Keratinocyte (primary cell): ENCODE data around the gene SHCBP1L. TPM values are rescaled to one million over a fixed set of nuclear protein-coding genes. Genes with fewer than 3 reads are reported as not detected.
"Not testable (repeated sequence)": the region's sequence is repeated elsewhere in the genome, so short reads cannot be mapped to it uniquely, and the experiment has no call there.

Source experiments
- DNase-seq: peaks from one replicate; pipeline ENCODE4 v3.0.0-alpha.2; 2011; ENCODE audit warnings: low read depth, missing footprints, low spot score
- FAIRE-seq: peaks from 2 replicates; lab custom pipeline; 2011; peaks lifted over from hg19 to GRCh38; lab: Jason Lieb, UNC
- H2AFZ ChIP-seq: 2 replicates; pipeline ENCODE4 v1.6.0; 2012; ENCODE audit warnings: low read length, control low read depth, inconsistent platforms; ENCODE audit not compliant: control insufficient read depth
- H3K27ac ChIP-seq: 2 replicates; pipeline ENCODE4 v1.5.1; 2011; ENCODE audit warnings: low read length; ENCODE audit not compliant: control insufficient read depth, insufficient read depth
- H3K27me3 ChIP-seq: 3 replicates; pipeline ENCODE4 v1.6.0; 2011; ENCODE audit warnings: low read length; ENCODE audit not compliant: control insufficient read depth, insufficient read depth; ENCODE audit errors: extremely low read depth
- H3K36me3 ChIP-seq, 2 experiments: 2 replicates in 1 of 2; 3 replicates in 1 of 2; pipeline ENCODE4 v1.5.1; 2011; ENCODE audit warnings: low read length in 2 of 2, mild to moderate bottlenecking in 1 of 2; ENCODE audit not compliant: control insufficient read depth in 2 of 2, insufficient read depth in 2 of 2; ENCODE audit errors: extremely low read depth in 1 of 2
- H3K4me1 ChIP-seq: 3 replicates; pipeline ENCODE4 v1.5.1; 2011; ENCODE audit warnings: low read length; ENCODE audit not compliant: control insufficient read depth, insufficient read depth; ENCODE audit errors: extremely low read depth
- H3K4me2 ChIP-seq: 3 replicates; pipeline ENCODE4 v1.6.0; 2011; ENCODE audit warnings: low read depth, low read length; ENCODE audit not compliant: control insufficient read depth, insufficient read depth; ENCODE audit errors: extremely low read depth
- H3K4me3 ChIP-seq, 3 experiments: fragments of 200-600 bp in 1 of 3; sonication (generic) in 1 of 3; 2 replicates in 2 of 3; 3 replicates in 1 of 3; pipeline ENCODE4 v1.5.1; 2011 to 2016; ENCODE audit warnings: low read length in 3 of 3, mild to moderate bottlenecking in 3 of 3, control low read depth in 2 of 3, inconsistent platforms in 1 of 3, low read depth in 1 of 3, mixed read lengths in 1 of 3, mixed run types in 1 of 3, moderate library complexity in 1 of 3; ENCODE audit not compliant: control insufficient read depth in 2 of 3, insufficient read depth in 2 of 3; ENCODE audit errors: extremely low read depth in 1 of 3
- H3K79me2 ChIP-seq: 2 replicates; pipeline ENCODE4 v1.6.0; 2012; ENCODE audit warnings: low read length; ENCODE audit not compliant: control insufficient read depth, insufficient read depth
- H3K9ac ChIP-seq: 3 replicates; pipeline ENCODE4 v1.6.0; 2011; ENCODE audit warnings: low read length; ENCODE audit not compliant: control insufficient read depth, insufficient read depth; ENCODE audit errors: extremely low read depth
- H3K9me1 ChIP-seq: 3 replicates; pipeline ENCODE4 v1.6.0; 2011; ENCODE audit warnings: low read length; ENCODE audit not compliant: control insufficient read depth, insufficient read depth; ENCODE audit errors: extremely low read depth
- H3K9me3 ChIP-seq: 2 replicates; pipeline ENCODE4 v1.5.1; 2012; ENCODE audit warnings: low read depth, low read length; ENCODE audit not compliant: control insufficient read depth
- H4K20me1 ChIP-seq: 3 replicates; pipeline ENCODE4 v1.6.0; 2011; ENCODE audit warnings: low read length; ENCODE audit not compliant: control insufficient read depth, insufficient read depth; ENCODE audit errors: extremely low read depth
- CTCF ChIP-seq, 3 experiments: IDR thresholded peaks in 1 of 3; conservative IDR thresholded peaks in 1 of 3; optimal IDR thresholded peaks in 1 of 3; 2 replicates in 2 of 3; 3 replicates in 1 of 3; pipeline versions ENCODE3 to v1.5.1; 2011; ENCODE audit warnings: low read length in 3 of 3, mild to moderate bottlenecking in 3 of 3, moderate library complexity in 2 of 3, control low read depth in 1 of 3, inconsistent platforms in 1 of 3; ENCODE audit not compliant: insufficient read depth in 2 of 3; ENCODE audit errors: extremely low read depth in 1 of 3
- EZH2 ChIP-seq: IDR thresholded peaks from one replicate; pipeline ENCODE4 v1.6.1; 2012; ENCODE audit warnings: inconsistent platforms, mild to moderate bottlenecking, low read length, moderate library complexity
- dilution Hi-C: fragments of 300-500 bp; cut with MboI; formaldehyde crosslinking; loops from one replicate; pipeline ENCODE4 v1.7.0; 2020; ENCODE audit warnings: low sequenced_read_pairs; ENCODE audit not compliant: extremely low pct_ligation_motif_present
- polyA plus RNA-seq, 5 experiments: library from polyadenylated mRNA; depleted of rRNA in 3 of 5; stranded (reverse) in 3 of 5; stranded (forward) in 1 of 5; unstranded in 1 of 5; fragments of >200 nt; gene quantifications; 1 replicate in 1 of 5; 2 replicates in 3 of 5; 3 replicates in 1 of 5; pipeline versions ENCODE4 v1.2.1 to v1.2.3, GENCODE V29; 2011 to 2012; ENCODE audit warnings: missing spikeins in 2 of 5, low read depth in 1 of 5, low replicate concordance in 1 of 5

SHCBP1L gene
- polyA plus RNA-seq, 1 donor (not counting 4 experiments of a cell fraction or from before 2014, with no cell fraction given): not detected

- TF ChIP-seq CTCF (optimal IDR thresholded peaks at IDR 0.05 in 1 of 3, IDR thresholded peaks at IDR 0.05 in 1 of 3, conservative IDR thresholded peaks at IDR 0.05 in 1 of 3; ENCODE audit: extremely low read depth in 1 of 3, insufficient read depth in 2 of 3, low read length in 3 of 3): no peak
- TF ChIP-seq EZH2: no peak
- H3K4me3 ChIP-seq: no peak overlapping the region
- no peaks in the 10 kb centered on the region for H4K20me1 ChIP-seq
- H3K79me2 ChIP-seq: no peaks in the 10 kb centered on the region
- H3K9me1 ChIP-seq: no peaks in the 10 kb centered on the region
- DNase-seq (no peak), FAIRE-seq (no peak)
- no peaks in the 10 kb centered on the region for H3K9me3 ChIP-seq
- H3K4me2 ChIP-seq: no peak overlapping the region
- no peak overlapping the region for H3K27ac ChIP-seq
- H3K9ac ChIP-seq: no peak overlapping the region
- dilution Hi-C loops: no loop called here
- peaks cover 5% of the 10 kb centered on the region for H3K27me3 ChIP-seq
- no peak overlapping the region for H2AFZ ChIP-seq
- H3K36me3 ChIP-seq: no peaks in the 10 kb centered on the region
- H3K4me1 ChIP-seq: no peaks in the 10 kb centered on the region
These were observed 860 bp upstream of the SHCBP1L start for GRCh38 chr1:182953826-182954225.

GRCh38 chr1:182943336-182943735, 9.6 kb downstream of the SHCBP1L start:
- H3K4me2 ChIP-seq, H2AFZ ChIP-seq, dilution Hi-C loops, FAIRE-seq, H3K4me3 ChIP-seq, H3K79me2 ChIP-seq, H4K20me1 ChIP-seq, H3K36me3 ChIP-seq, H3K27me3 ChIP-seq, H3K9ac ChIP-seq, H3K9me1 ChIP-seq, DNase-seq, H3K4me1 ChIP-seq, H3K9me3 ChIP-seq, H3K27ac ChIP-seq: not testable (repeated sequence)

GRCh38 chr1:182942145-182942544, 10.8 kb downstream of the SHCBP1L start:
- H2AFZ ChIP-seq, H3K79me2 ChIP-seq, H3K27ac ChIP-seq, DNase-seq, H3K4me3 ChIP-seq, FAIRE-seq, H3K36me3 ChIP-seq, H3K4me1 ChIP-seq, H3K4me2 ChIP-seq, H3K27me3 ChIP-seq, H3K9me3 ChIP-seq, H4K20me1 ChIP-seq, dilution Hi-C loops, H3K9ac ChIP-seq, H3K9me1 ChIP-seq: not testable (repeated sequence)
